ENCODE data around the gene ATP5PD. TPM values are rescaled to one million over a fixed set of nuclear protein-coding genes. Genes with fewer than 3 reads are reported as not detected.

Gene ATP5PD
- total RNA-seq, 1 experiment from 2014 or later: 413 TPM

DNA sequence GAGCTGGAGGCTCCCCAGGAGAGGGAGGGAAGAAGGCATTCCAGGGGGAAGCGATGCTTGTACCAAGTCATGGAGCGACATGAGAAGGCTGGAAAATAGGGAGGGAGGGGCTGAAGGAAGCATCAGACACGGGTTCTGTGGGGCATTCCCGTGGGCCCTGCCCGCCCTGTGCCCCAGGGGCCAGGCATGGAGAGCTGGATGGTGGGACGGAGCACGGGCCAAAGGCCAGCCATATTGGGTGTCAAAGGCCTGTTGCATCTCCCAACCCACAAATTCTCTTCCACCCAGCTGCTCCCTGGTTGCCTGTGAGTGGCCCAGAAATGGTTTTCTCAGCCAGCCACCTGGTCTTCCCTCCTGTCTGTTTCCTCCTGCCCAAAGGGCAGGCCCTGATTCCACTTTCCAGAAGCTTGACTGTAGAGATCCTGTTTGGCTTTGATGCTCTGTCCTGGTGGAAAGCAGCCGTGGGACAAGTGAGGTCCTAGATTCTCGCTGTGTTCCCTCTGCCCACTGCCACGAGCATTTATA lies 56.1 kb downstream of the ATP5PD start:
- no peak for ATAC-seq
- Histone ChIP-seq H3K4me1 (ENCODE audit: control insufficient read depth, insufficient read depth, low read length) (peaks cover 16% of the 10 kb centered on the region), H3K36me3 (ENCODE audit: control insufficient read depth, insufficient read depth, low read length) (no peaks in the 10 kb centered on the region; the same call in 1 of the 2 replicates), H3K4me3 (ENCODE audit: low read depth in 2 of 2, low read length in 2 of 2) (no peak overlapping the region), H3K9me3 (ENCODE audit: control insufficient read depth, insufficient read depth, low read depth, low read length) (no peaks in the 10 kb centered on the region), H3K27ac (ENCODE audit: low read length) (no peak overlapping the region), H3K27me3 (ENCODE audit: control insufficient read depth, insufficient read depth, low read length) (no peaks in the 10 kb centered on the region)
- ChIA-PET POLR2A (no interaction called here), CTCF (interaction anchor here (0.6 kb wide), 1 partner anchor 14 kb away, joined by 4 read pairs; no protein-coding TSS in a partner anchor)
- TF ChIP-seq, protein P1, sequence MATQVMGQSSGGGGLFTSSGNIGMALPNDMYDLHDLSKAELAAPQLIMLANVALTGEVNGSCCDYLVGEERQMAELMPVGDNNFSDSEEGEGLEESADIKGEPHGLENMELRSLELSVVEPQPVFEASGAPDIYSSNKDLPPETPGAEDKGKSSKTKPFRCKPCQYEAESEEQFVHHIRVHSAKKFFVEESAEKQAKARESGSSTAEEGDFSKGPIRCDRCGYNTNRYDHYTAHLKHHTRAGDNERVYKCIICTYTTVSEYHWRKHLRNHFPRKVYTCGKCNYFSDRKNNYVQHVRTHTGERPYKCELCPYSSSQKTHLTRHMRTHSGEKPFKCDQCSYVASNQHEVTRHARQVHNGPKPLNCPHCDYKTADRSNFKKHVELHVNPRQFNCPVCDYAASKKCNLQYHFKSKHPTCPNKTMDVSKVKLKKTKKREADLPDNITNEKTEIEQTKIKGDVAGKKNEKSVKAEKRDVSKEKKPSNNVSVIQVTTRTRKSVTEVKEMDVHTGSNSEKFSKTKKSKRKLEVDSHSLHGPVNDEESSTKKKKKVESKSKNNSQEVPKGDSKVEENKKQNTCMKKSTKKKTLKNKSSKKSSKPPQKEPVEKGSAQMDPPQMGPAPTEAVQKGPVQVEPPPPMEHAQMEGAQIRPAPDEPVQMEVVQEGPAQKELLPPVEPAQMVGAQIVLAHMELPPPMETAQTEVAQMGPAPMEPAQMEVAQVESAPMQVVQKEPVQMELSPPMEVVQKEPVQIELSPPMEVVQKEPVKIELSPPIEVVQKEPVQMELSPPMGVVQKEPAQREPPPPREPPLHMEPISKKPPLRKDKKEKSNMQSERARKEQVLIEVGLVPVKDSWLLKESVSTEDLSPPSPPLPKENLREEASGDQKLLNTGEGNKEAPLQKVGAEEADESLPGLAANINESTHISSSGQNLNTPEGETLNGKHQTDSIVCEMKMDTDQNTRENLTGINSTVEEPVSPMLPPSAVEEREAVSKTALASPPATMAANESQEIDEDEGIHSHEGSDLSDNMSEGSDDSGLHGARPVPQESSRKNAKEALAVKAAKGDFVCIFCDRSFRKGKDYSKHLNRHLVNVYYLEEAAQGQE (IDR thresholded peaks at IDR 0.05; ENCODE audit: insufficient read depth in 1 of 2, low read depth in 2 of 2, low read length in 1 of 2): no peak
- TF ChIP-seq SIN3A (IDR thresholded peaks at IDR 0.05; ENCODE audit: borderline replicate concordance, insufficient read depth, low read depth, low read length) (no peak), TCF7L2 (IDR thresholded peaks at IDR 0.05; ENCODE audit: low read depth, low read length) (no peak), POLR2AphosphoS5 (IDR thresholded peaks at IDR 0.05; ENCODE audit: low read depth, low read length) (no peak)
- TF ChIP-seq, protein P2, sequence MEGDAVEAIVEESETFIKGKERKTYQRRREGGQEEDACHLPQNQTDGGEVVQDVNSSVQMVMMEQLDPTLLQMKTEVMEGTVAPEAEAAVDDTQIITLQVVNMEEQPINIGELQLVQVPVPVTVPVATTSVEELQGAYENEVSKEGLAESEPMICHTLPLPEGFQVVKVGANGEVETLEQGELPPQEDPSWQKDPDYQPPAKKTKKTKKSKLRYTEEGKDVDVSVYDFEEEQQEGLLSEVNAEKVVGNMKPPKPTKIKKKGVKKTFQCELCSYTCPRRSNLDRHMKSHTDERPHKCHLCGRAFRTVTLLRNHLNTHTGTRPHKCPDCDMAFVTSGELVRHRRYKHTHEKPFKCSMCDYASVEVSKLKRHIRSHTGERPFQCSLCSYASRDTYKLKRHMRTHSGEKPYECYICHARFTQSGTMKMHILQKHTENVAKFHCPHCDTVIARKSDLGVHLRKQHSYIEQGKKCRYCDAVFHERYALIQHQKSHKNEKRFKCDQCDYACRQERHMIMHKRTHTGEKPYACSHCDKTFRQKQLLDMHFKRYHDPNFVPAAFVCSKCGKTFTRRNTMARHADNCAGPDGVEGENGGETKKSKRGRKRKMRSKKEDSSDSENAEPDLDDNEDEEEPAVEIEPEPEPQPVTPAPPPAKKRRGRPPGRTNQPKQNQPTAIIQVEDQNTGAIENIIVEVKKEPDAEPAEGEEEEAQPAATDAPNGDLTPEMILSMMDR (IDR thresholded peaks at IDR 0.05): no peak
- intact Hi-C loops (cut with micrococcal nuclease; ENCODE audit: unreplicated experiment) (no loop called here), in situ Hi-C loops (cut with HindIII; ENCODE audit: low pct_unique_long_range_greater_than_20kb, low sequenced_read_pairs) (no loop called here)
- no TSS peak for BruUV-seq (replicated peaks)
- no peak for DNase-seq (ENCODE audit: low read depth, low spot score)

Other genes starting within 250 kb of the ATP5PD start
- gene GRIN2C, start 187.1 kb downstream of the ATP5PD start, total RNA-seq (2021; ENCODE audit: unreplicated experiment): 0.10 TPM
- gene FDXR, start 174.0 kb downstream of the ATP5PD start, total RNA-seq (2021; ENCODE audit: unreplicated experiment): 21.8 TPM
- not detected for gene FADS6, start 153.3 kb downstream of the ATP5PD start, total RNA-seq (2021; ENCODE audit: unreplicated experiment)
- not detected for gene USH1G, start 123.7 kb downstream of the ATP5PD start, total RNA-seq (2021; ENCODE audit: unreplicated experiment)
- gene OTOP2, start 122.7 kb downstream of the ATP5PD start, total RNA-seq (2021; ENCODE audit: unreplicated experiment): not detected
- not detected for gene OTOP3, start 111.1 kb downstream of the ATP5PD start, total RNA-seq (2021; ENCODE audit: unreplicated experiment)
- gene HID1, start 74.2 kb downstream of the ATP5PD start, total RNA-seq (2021; ENCODE audit: unreplicated experiment): 10.9 TPM
- 32.0 TPM for gene CDR2L, start 59.3 kb downstream of the ATP5PD start, total RNA-seq (2021; ENCODE audit: unreplicated experiment)
- gene MRPL58, start 34.3 kb downstream of the ATP5PD start, total RNA-seq (2021; ENCODE audit: unreplicated experiment): 55.2 TPM
- gene KCTD2, start 256 bp upstream of the ATP5PD start, total RNA-seq (2021; ENCODE audit: unreplicated experiment): 34.9 TPM
- 46.6 TPM for gene SLC16A5, start 41.0 kb upstream of the ATP5PD start, total RNA-seq (2021; ENCODE audit: unreplicated experiment)
- gene ARMC7, start 63.0 kb upstream of the ATP5PD start, total RNA-seq (2021; ENCODE audit: unreplicated experiment): 48.7 TPM
- gene NT5C, start 84.8 kb upstream of the ATP5PD start, total RNA-seq (2021; ENCODE audit: unreplicated experiment): 63.4 TPM
- gene JPT1, start 107.5 kb upstream of the ATP5PD start, total RNA-seq (2021; ENCODE audit: unreplicated experiment): 448 TPM
- gene SUMO2, start 136.0 kb upstream of the ATP5PD start, total RNA-seq (2021; ENCODE audit: unreplicated experiment): 616 TPM
- 141 TPM for gene NUP85, start 158.7 kb upstream of the ATP5PD start, total RNA-seq (2021; ENCODE audit: unreplicated experiment)
- gene GGA3, start 214.6 kb upstream of the ATP5PD start, total RNA-seq (2021; ENCODE audit: unreplicated experiment): 61.6 TPM
- 85.0 TPM for gene MRPS7, start 214.9 kb upstream of the ATP5PD start, total RNA-seq (2021; ENCODE audit: unreplicated experiment)
- gene MIF4GD, start 224.3 kb upstream of the ATP5PD start, total RNA-seq (2021; ENCODE audit: unreplicated experiment): 34.4 TPM
- 29.0 TPM for gene SLC25A19, start 242.5 kb upstream of the ATP5PD start, total RNA-seq (2021; ENCODE audit: unreplicated experiment)

All from Panc1 (cell line).